ENCODE measurements around the gene HSPA9.

- no peak for TF ChIP-seq CTCF (IDR thresholded peaks at IDR 0.05)
- no peak for TF ChIP-seq POLR2A (IDR thresholded peaks at IDR 0.05)
Observed at GRCh38 chr5:138533973-138534941, 40.9 kb downstream of the HSPA9 start.

Data from sigmoid colon (tissue), 3 donors.